ENCODE measurements around the gene PSMC3. TPM values are rescaled to one million over a fixed set of nuclear protein-coding genes. Genes with fewer than 3 reads are reported as not detected.
A peak's percentile ranks its signal among the peaks of the same experiment; 100 is the strongest.

Gene PSMC3
- total and polyA plus RNA-seq, 2 of the 13 experiments (the other 11 are each of a cell fraction or from before 2014, with no cell fraction given): 75.8 to 214 TPM

DNA sequence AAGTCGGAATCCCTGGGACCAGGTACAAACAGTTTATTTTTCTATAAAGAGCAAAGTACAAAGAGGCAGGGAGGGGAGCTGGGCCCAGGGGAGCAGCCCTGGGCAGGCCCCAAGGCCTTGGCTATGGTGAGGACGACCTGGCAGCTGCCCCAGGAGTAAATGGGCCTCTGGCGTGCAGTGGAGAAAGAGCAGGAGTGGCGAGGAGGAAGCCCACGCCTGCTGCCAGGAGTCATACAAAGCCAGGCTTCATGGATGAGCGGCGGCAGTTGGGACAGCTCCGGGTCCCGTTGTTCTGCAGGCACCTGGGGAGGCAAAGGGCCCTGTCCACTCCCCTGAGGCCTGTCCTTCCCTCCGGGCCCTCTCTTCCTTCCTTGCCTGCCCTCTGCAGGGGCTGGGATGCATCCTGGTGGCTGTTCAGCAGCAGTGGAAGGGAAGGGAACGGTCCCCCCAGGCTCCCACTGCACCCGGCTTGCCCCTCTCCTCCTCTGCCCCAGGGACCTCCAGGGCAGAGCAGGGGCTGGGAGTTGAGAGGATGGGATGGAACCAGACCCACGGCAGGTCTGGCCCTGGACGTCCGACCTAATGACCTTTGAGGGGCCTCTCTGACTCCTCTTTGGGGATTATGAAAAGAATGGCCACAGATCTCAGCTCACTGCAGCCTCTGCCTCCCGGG lies 11.6 kb upstream of the PSMC3 start (continued):
- TF ChIP-seq, protein P1, sequence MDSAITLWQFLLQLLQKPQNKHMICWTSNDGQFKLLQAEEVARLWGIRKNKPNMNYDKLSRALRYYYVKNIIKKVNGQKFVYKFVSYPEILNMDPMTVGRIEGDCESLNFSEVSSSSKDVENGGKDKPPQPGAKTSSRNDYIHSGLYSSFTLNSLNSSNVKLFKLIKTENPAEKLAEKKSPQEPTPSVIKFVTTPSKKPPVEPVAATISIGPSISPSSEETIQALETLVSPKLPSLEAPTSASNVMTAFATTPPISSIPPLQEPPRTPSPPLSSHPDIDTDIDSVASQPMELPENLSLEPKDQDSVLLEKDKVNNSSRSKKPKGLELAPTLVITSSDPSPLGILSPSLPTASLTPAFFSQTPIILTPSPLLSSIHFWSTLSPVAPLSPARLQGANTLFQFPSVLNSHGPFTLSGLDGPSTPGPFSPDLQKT (CRISPR knock-in tag; IDR thresholded peaks at IDR 0.05; ENCODE audit: borderline replicate concordance): no peak
- TF ChIP-seq ZNF124 (CRISPR knock-in tag; IDR thresholded peaks at IDR 0.05): 0 out of 2 replicates have a peak, but pooled peaks have one; percentile 14
- TF ChIP-seq NFYB (CRISPR knock-in tag; IDR thresholded peaks at IDR 0.05): no peak
- TF ChIP-seq, protein P2, sequence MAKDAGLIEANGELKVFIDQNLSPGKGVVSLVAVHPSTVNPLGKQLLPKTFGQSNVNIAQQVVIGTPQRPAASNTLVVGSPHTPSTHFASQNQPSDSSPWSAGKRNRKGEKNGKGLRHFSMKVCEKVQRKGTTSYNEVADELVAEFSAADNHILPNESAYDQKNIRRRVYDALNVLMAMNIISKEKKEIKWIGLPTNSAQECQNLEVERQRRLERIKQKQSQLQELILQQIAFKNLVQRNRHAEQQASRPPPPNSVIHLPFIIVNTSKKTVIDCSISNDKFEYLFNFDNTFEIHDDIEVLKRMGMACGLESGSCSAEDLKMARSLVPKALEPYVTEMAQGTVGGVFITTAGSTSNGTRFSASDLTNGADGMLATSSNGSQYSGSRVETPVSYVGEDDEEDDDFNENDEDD (CRISPR knock-in tag; IDR thresholded peaks at IDR 0.05; ENCODE audit: borderline replicate concordance): no peak
- TF ChIP-seq POLR2AphosphoS5 (IDR thresholded peaks at IDR 0.05; ENCODE audit: low read depth, low read length): peak; percentile 65
- no peak; the same call in 1 of the 2 replicates for TF ChIP-seq SIN3A (IDR thresholded peaks at IDR 0.05; ENCODE audit: borderline replicate concordance, low read depth, low read length)
- no peak for TF ChIP-seq HNRNPUL1 (IDR thresholded peaks at IDR 0.05; ENCODE audit: low read depth, low read length)
- TF ChIP-seq ZNF510 (CRISPR knock-in tag; IDR thresholded peaks at IDR 0.05; ENCODE audit: low read depth): no peak
- no peak for TF ChIP-seq KLF15 (CRISPR knock-in tag; IDR thresholded peaks at IDR 0.05; ENCODE audit: borderline replicate concordance)
- TF ChIP-seq TMF1 (CRISPR knock-in tag; IDR thresholded peaks at IDR 0.05; ENCODE audit: low read depth): no peak
- TF ChIP-seq BRCA1 (CRISPR knock-in tag; IDR thresholded peaks at IDR 0.05): no peak
- no peak for TF ChIP-seq CSRNP2 (CRISPR knock-in tag; conservative IDR thresholded peaks at IDR 0.05; ENCODE audit: low read depth)
- no peak for TF ChIP-seq DNMT1 (CRISPR knock-in tag; IDR thresholded peaks at IDR 0.05)
- TF ChIP-seq MATR3 (CRISPR knock-in tag; IDR thresholded peaks at IDR 0.05): no peak
- peak; percentile 14; the same call in 1 of the 2 replicates for TF ChIP-seq ZNF556 (CRISPR knock-in tag; IDR thresholded peaks at IDR 0.05; ENCODE audit: borderline replicate concordance)
- TF ChIP-seq NRL (CRISPR knock-in tag; IDR thresholded peaks at IDR 0.05; ENCODE audit: borderline replicate concordance): 0 out of 2 replicates have a peak, but pooled peaks have one; percentile 38
- TF ChIP-seq SMYD3 (CRISPR knock-in tag; IDR thresholded peaks at IDR 0.05): no peak
- TF ChIP-seq SETDB1 (CRISPR knock-in tag; IDR thresholded peaks at IDR 0.05; ENCODE audit: borderline replicate concordance): no peak
- no peak for TF ChIP-seq BCLAF1 (IDR thresholded peaks at IDR 0.05)
- TF ChIP-seq MXD1 (CRISPR knock-in tag; IDR thresholded peaks at IDR 0.05): no peak
- TF ChIP-seq ZNF282 (IDR thresholded peaks at IDR 0.05; ENCODE audit: partially characterized antibody): no peak
- TF ChIP-seq KMT2A (CRISPR knock-in tag; IDR thresholded peaks at IDR 0.05): 0 out of 2 replicates have a peak, but pooled peaks have one; percentile 17
- no peak for TF ChIP-seq ZBTB20 (CRISPR knock-in tag; IDR thresholded peaks at IDR 0.05; ENCODE audit: borderline replicate concordance, low read depth)
